Thyroid gland (tissue), 4 donors: Measurements from ENCODE around the gene TRPM2. TPM values are rescaled to one million over a fixed set of nuclear protein-coding genes. Genes with fewer than 3 reads are reported as not detected.

ENCODE experiments used
- DNase-seq, 2 donors: peaks; one replicate each; pipeline ENCODE4 v3.0.0-alpha.2; 2019
- H3K27ac ChIP-seq, 3 donors: fragments of 200-600 bp; sonication (generic); 1 replicate in 2 of 3; 2 replicates in 1 of 3; pipeline ENCODE4 v1.5.1; 2016 to 2019; ENCODE audit warnings: mild to moderate bottlenecking in 1 of 3, moderate library complexity in 1 of 3
- H3K27me3 ChIP-seq: fragments of 200-600 bp; sonication (generic); one replicate; pipeline ENCODE4 v1.5.1; 2019
- H3K36me3 ChIP-seq, 2 donors: fragments of 200-600 bp; sonication (generic); one replicate each; pipeline ENCODE4 v1.5.1; 2016 to 2019
- H3K4me1 ChIP-seq, 2 donors: fragments of 200-600 bp; sonication (generic); one replicate each; pipeline ENCODE4 v1.5.1; 2017 to 2019
- H3K4me3 ChIP-seq, 3 donors: fragments of 200-600 bp; sonication (generic); replicated peaks in 1 of 3; 1 replicate in 2 of 3; 2 replicates in 1 of 3; pipeline ENCODE4 v1.5.1; 2016; ENCODE audit warnings: mild to moderate bottlenecking in 1 of 3
- H3K9me3 ChIP-seq: fragments of 200-600 bp; sonication (generic); one replicate; pipeline ENCODE4 v1.5.1; 2017
- CTCF ChIP-seq, 6 experiments: fragments of 200-600 bp in 3 of 6; fragments of 450-650 bp in 3 of 6; sonication (generic) in 3 of 6; IDR thresholded peaks; one replicate each; pipeline ENCODE4 v1.5.1; 2016 to 2019; ENCODE audit warnings: antibody characterized with exemption in 6 of 6, mild to moderate bottlenecking in 2 of 6, inconsistent platforms in 1 of 6, moderate library complexity in 1 of 6
- POLR2A ChIP-seq, 2 donors: fragments of 450-650 bp; IDR thresholded peaks; one replicate each; pipeline ENCODE4 v1.6.1; 2017; ENCODE audit warnings: antibody characterized with exemption in 2 of 2, mild to moderate bottlenecking in 2 of 2, moderate library complexity in 1 of 2
- WGBS, 2 donors: methylation state at CpG; one replicate each; pipeline ENCODE4 v1.1.5; 2017; 5-methylcytosine and 5-hydroxymethylcytosine counted together
- intact Hi-C: fragments of 100-400 bp; cut with DNase I; formaldehyde crosslinking; loops from one replicate; pipeline ENCODE4 v1.15.1; 2023
- total RNA-seq, 4 donors: library from RNA; depleted of rRNA; stranded (reverse); fragments of >200 nt; gene quantifications; one replicate each; pipeline ENCODE4 v1.2.3, GENCODE V29; 2016

TRPM2 gene
- total RNA-seq, 4 donors from 2014 or later: 0.67 to 2.6 (median 0.88) TPM

GRCh38 chr21:44429894-44430293, 76.5 kb downstream of the TRPM2 start:
- Histone ChIP-seq H3K9me3 (no peaks in the 10 kb centered on the region), H3K4me1 (no peaks in the 10 kb centered on the region), H3K4me3 (no peak overlapping the region), H3K27ac (no peak overlapping the region), H3K36me3 (no peaks in the 10 kb centered on the region), H3K27me3 (no peaks in the 10 kb centered on the region)
- DNase-seq: no peak
- WGBS, 2 donors: 69 to 73% methylated on average over 1 of the region's 1 CpG
- intact Hi-C loops: loop anchor here (10.0 kb wide), 1 partner anchor 65 kb away; no protein-coding TSS in a partner anchor
- TF ChIP-seq POLR2A (IDR thresholded peaks at IDR 0.05): no peak

- TF ChIP-seq CTCF (IDR thresholded peaks at IDR 0.05) (no peak), POLR2A (IDR thresholded peaks at IDR 0.05) (no peak)
- H3K9me3 ChIP-seq: no peaks in the 10 kb centered on the region
- H3K27ac ChIP-seq: no peak overlapping the region
- no peaks in the 10 kb centered on the region for H3K27me3 ChIP-seq
- no peak for DNase-seq
- 92 to 94% methylated on average over 4 of the region's 4 CpGs for WGBS, 2 donors
- intact Hi-C loops: no loop called here
- H3K36me3 ChIP-seq: no peaks in the 10 kb centered on the region
- no peaks in the 10 kb centered on the region for H3K4me1 ChIP-seq
- no peak overlapping the region for H3K4me3 ChIP-seq
These were observed 77.9 kb downstream of the TRPM2 start for GRCh38 chr21:44431300-44431699.

- intact Hi-C loops: no loop called here
- no peaks in the 10 kb centered on the region for H3K9me3 ChIP-seq
- H3K27ac ChIP-seq: no peak overlapping the region
- H3K4me1 ChIP-seq: no peaks in the 10 kb centered on the region
- TF ChIP-seq POLR2A (IDR thresholded peaks at IDR 0.05) (no peak), CTCF (IDR thresholded peaks at IDR 0.05) (no peak)
- 87 to 88% methylated on average over 26 to 31 of the region's 34 CpGs for whole genome bisulfite sequencing, 2 donors
- no peak for DNase-seq
- H3K27me3 ChIP-seq: no peaks in the 10 kb centered on the region
- no peak overlapping the region for H3K4me3 ChIP-seq
- no peaks in the 10 kb centered on the region for H3K36me3 ChIP-seq
These were observed 79.7 kb downstream of the TRPM2 start for GRCh38 chr21:44432841-44433790.

GRCh38 chr21:44433791-44434567, 80.6 kb downstream of the TRPM2 start:
- no peak for DNase-seq
- no peaks in the 10 kb centered on the region for H3K36me3 ChIP-seq
- no peaks in the 10 kb centered on the region for H3K27me3 ChIP-seq
- no peak overlapping the region for H3K27ac ChIP-seq
- intact Hi-C loops: no loop called here
- no peaks in the 10 kb centered on the region for H3K4me1 ChIP-seq
- WGBS, 2 donors: 91% methylated on average over 26 to 39 of the region's 39 CpGs
- H3K4me3 ChIP-seq: no peak overlapping the region
- TF ChIP-seq POLR2A (IDR thresholded peaks at IDR 0.05) (no peak), CTCF (IDR thresholded peaks at IDR 0.05) (no peak)
- H3K9me3 ChIP-seq: no peaks in the 10 kb centered on the region

GRCh38 chr21:44434568-44434925, 81.1 kb downstream of the TRPM2 start:
- intact Hi-C loops: no loop called here
- Histone ChIP-seq H3K36me3 (no peaks in the 10 kb centered on the region), H3K27ac (no peak overlapping the region), H3K4me1 (no peaks in the 10 kb centered on the region), H3K4me3 (no peak overlapping the region), H3K9me3 (no peaks in the 10 kb centered on the region), H3K27me3 (no peaks in the 10 kb centered on the region)
- TF ChIP-seq CTCF (IDR thresholded peaks at IDR 0.05): no peak
- TF ChIP-seq POLR2A (IDR thresholded peaks at IDR 0.05): no peak
- no peak for DNase-seq
- 0 to 85% methylated on average over 1 to 11 of the region's 13 CpGs for WGBS, 2 donors
